Measurements from ENCODE around the gene EVI5. TPM values are rescaled to one million over a fixed set of nuclear protein-coding genes. Genes with fewer than 3 reads are reported as not detected.

EVI5 gene
- total RNA-seq, 2 donors from 2014 or later: 45.9 to 48.6 TPM

- no peak for ATAC-seq (ENCODE audit: insufficient number of reproducible peaks, low FRiP score, low read depth)
- peak overlapping the region in 1 of 2 donors; percentile 28 for H3K27ac ChIP-seq
- no peak for TF ChIP-seq CTCF (IDR thresholded peaks at IDR 0.05)
These were observed 28.4 kb downstream of the EVI5 start for GRCh38 chr1:92756537-92756936.

GRCh38 chr1:92755541-92756461 is 29.1 kb downstream of the EVI5 start:
- no peak for TF ChIP-seq CTCF (IDR thresholded peaks at IDR 0.05)
- Histone ChIP-seq H3K36me3 (no peaks in the 10 kb centered on the region), H3K27me3 (replicated peaks; ENCODE audit: insufficient read depth) (no peaks in the 10 kb centered on the region), H3K4me3 (peak overlapping the region; percentile 6), H3K27ac (peak overlapping the region; percentile 3 to 36), H3K4me1 (ENCODE audit: control insufficient read depth in 1 of 2, low read depth in 2 of 2) (peaks cover 0 to 15% of the 10 kb centered on the region in 2 donors), H3K9me3 (no peaks in the 10 kb centered on the region)
- ATAC-seq (ENCODE audit: insufficient number of reproducible peaks, low FRiP score, low read depth): peak; percentile 28
- DNase-seq (ENCODE audit: low spot score): no peak

More at GRCh38 chr1:92756537-92756936, 28.4 kb downstream of the EVI5 start:
- Histone ChIP-seq H3K36me3 (no peaks in the 10 kb centered on the region), H3K4me1 (ENCODE audit: control insufficient read depth in 1 of 2, low read depth in 2 of 2) (peaks cover 0 to 15% of the 10 kb centered on the region in 2 donors), H3K9me3 (no peaks in the 10 kb centered on the region), H3K4me3 (no peak overlapping the region), H3K27me3 (replicated peaks; ENCODE audit: insufficient read depth) (no peaks in the 10 kb centered on the region)
- DNase-seq (ENCODE audit: low spot score): no peak

- no peak overlapping the region for H3K4me3 ChIP-seq
- no peaks in the 10 kb centered on the region for H3K9me3 ChIP-seq
- peak overlapping the region in 1 of 2 donors; percentile 36 for H3K27ac ChIP-seq
- ATAC-seq (ENCODE audit: insufficient number of reproducible peaks, low FRiP score, low read depth) (no peak), DNase-seq (ENCODE audit: low spot score) (no peak)
- H3K4me1 ChIP-seq (ENCODE audit: control insufficient read depth in 1 of 2, low read depth in 2 of 2): peaks cover 0 to 15% of the 10 kb centered on the region in 2 donors
- H3K27me3 ChIP-seq (replicated peaks; ENCODE audit: insufficient read depth): no peaks in the 10 kb centered on the region
- no peak for TF ChIP-seq CTCF (IDR thresholded peaks at IDR 0.05)
- H3K36me3 ChIP-seq: no peaks in the 10 kb centered on the region
These were observed 30.2 kb downstream of the EVI5 start for GRCh38 chr1:92754719-92755050.

GRCh38 chr1:92754000-92754718 is 30.7 kb downstream of the EVI5 start:
- Histone ChIP-seq H3K4me1 (ENCODE audit: control insufficient read depth in 1 of 2, low read depth in 2 of 2) (peaks cover 0 to 15% of the 10 kb centered on the region in 2 donors), H3K36me3 (no peaks in the 10 kb centered on the region), H3K27me3 (replicated peaks; ENCODE audit: insufficient read depth) (no peaks in the 10 kb centered on the region), H3K9me3 (no peaks in the 10 kb centered on the region), H3K27ac (no peak overlapping the region), H3K4me3 (no peak overlapping the region)
- no peak for TF ChIP-seq CTCF (IDR thresholded peaks at IDR 0.05)
- ATAC-seq (ENCODE audit: insufficient number of reproducible peaks, low FRiP score, low read depth) (no peak), DNase-seq (ENCODE audit: low spot score) (no peak)

- peaks cover 3 to 15% of the 10 kb centered on the region in 2 donors for H3K4me1 ChIP-seq (ENCODE audit: control insufficient read depth in 1 of 2, low read depth in 2 of 2)
- H3K27ac ChIP-seq: no peak overlapping the region
- ATAC-seq (ENCODE audit: insufficient number of reproducible peaks, low FRiP score, low read depth) (no peak), DNase-seq (ENCODE audit: low spot score) (no peak)
- H3K27me3 ChIP-seq (replicated peaks; ENCODE audit: insufficient read depth): no peaks in the 10 kb centered on the region
- H3K9me3 ChIP-seq: no peaks in the 10 kb centered on the region
- TF ChIP-seq CTCF (IDR thresholded peaks at IDR 0.05): no peak
- H3K4me3 ChIP-seq: no peak overlapping the region
- no peaks in the 10 kb centered on the region for H3K36me3 ChIP-seq
These were observed 32.2 kb downstream of the EVI5 start for GRCh38 chr1:92752719-92753118.
